Hepatic stellate cell (primary cell): ENCODE data around the gene LIPC.

Source experiments
- DNase-seq: peaks from one replicate; pipeline ENCODE4 v3.0.0; 2011; ENCODE audit warnings: low spot score

Gene LIPC

DNA sequence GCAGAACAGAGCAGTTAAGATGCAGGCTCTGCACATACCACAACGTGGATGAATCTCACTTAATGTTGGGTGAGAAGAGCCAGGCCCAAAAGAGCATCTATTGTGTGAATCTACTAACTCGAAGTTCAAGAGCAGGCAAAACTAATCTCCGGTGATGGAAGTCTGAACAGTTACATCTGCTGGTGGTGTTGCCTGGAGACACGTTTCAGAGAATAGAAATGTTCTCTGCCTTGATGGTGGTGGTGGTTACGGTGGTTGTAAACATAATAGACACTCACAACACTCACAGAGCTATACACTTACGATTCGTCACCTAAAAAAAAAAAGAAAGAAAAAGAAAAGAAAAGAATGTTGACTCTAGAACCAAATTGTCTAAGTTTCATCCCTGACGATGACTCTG, 86.8 kb downstream of the LIPC start:
- no peak for DNase-seq

DNA sequence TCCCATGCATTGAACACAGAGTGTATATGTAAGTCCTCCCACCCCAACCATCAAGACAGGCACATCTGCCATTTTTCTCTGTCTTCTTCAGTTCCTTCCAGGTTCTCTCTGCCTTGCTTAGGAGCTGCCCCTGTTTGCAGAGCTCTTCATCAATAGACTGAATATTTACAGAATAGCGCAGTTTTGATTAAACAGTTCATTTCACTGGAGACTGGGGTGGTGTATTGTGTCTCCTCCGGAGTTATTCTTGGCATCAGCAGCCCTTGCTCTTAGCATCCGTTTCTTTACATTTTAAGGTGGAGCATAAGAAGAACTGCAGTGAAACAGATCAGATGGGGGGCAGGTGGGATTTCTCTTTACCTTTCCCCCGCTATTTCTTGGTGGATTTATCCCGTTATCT, 87.7 kb downstream of the LIPC start:
- no peak for DNase-seq

DNA sequence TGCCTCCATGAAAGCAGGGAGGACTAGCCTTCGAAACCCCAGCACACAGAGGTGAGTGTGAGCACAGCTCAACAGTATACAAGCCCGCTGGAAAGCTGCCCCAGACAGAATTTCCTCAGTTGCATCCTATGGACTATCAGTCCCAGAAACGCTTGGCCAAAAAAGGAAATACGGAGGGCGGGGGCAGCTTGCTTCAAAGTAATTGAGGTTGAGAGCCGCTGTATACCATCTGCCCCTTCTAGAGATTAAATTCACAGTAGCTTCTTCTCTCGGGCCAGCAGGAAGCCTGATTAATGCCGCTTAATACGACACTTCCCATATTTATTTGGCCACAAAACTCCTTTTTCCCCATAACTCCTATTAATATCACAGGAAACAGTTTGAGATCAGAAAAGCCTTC, 88.7 kb downstream of the LIPC start:
- no peak for DNase-seq

DNA sequence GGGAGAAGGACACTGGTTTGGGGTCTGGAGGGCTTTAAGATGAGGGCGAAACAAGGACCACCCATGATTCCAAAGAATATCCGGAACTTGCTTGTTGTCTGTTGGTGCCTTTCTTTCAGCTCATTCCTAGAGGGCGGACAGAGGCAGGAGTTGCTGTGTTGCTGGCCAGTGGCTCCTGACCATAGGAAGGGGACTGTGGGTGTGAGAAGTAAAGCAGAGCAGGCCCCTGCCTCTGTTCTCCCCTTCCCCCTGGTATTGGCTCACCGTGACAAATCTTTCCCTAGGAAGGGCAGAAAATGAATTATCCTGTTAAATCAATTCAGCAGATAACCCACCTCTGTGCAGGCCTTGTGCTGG, 89.1 kb downstream of the LIPC start:
- DNase-seq, result no peak

DNA sequence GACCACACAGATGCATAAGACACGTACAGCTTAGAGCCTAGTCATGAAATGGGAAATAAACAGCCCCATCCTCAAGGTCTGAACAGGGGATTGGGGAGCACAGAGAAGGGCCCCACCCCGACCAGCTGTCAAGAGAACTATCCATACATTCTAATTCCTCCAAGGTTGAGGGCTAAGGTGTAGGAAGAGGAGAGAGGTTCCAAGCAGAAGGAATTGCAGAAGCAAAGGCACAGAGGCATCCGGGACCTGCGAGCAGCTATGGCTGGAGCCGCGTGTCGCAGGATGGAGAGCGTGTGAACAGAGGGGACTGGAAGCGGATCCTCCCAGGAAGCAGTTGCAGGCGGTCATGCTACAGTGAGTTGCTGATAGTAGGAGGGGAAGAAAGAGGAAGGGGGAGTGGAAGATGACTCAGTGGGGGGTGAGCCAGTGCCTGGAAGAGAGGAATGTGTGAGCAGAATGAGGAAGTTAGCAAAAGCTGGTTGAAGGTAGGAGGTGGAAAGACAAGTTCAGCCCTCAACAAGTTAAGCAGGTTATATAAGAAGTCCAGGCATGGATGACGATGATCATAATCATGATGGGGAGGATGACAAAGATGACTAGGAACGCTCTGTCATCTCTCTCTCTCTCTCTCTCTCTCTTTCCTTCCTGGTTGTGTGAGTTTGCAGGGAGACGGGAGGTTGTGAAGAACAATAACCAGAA, 89.7 kb downstream of the LIPC start:
- DNase-seq, result peak; percentile 53

DNA sequence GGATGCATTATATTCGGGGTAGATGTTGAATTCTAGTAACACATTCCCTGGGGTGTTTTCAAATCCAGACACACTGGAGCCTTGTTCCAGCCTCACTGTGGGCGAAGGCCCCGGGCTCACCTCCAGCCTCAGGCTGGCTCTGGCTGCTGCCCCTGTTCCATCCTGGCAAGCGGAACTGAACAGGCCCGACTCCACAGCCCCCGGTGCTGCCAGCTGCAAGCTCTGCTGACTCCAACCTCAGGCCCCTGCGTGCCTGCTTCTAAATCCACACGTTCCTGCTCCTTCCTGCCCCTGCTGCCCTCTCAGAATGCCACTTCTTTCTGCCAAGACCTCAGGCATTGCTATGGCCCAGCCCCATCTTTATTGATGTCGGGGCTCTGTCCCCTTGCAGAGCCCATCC, 90.6 kb downstream of the LIPC start:
- DNase-seq, result no peak

DNA sequence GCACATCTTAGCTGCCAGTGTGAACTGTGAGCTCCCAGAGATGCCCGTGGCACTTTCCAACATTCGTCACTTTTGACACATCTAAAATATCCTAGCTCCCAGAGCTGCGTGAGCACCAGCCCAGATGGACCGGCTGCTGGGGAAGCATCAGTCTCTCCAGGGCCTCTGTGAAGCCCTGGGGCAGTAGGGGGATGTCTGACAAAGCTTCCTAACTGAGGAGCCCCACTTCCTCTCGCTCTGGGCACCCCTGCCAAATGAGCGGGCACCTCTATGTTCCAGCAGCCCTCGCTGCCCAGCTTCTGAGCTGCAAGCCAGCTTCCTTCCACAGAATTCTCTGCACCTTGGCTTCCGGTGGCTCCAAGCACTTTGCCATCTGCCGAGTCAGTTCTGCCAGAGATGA, 91.1 kb downstream of the LIPC start:
- DNase-seq, result no peak

DNA sequence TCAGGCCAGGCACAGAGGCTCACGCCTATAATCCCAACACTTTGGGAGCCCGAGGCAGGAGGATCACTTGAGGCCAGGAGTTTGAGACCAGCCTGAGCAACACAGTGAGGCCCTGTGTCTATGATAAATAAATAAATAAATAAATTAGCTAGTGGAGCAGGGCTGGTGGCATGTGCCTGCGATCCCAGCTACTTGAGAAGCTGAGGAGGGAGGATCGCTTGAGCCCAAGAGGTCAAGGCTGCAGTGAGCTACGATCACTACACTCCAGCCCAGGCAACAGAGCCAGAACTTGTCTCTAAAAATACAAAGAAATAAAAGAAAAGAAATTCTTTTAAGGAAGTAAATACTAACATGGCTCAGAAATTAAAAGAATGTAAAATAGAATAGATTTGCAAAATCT, 91.8 kb downstream of the LIPC start:
- DNase-seq, result no peak

DNA sequence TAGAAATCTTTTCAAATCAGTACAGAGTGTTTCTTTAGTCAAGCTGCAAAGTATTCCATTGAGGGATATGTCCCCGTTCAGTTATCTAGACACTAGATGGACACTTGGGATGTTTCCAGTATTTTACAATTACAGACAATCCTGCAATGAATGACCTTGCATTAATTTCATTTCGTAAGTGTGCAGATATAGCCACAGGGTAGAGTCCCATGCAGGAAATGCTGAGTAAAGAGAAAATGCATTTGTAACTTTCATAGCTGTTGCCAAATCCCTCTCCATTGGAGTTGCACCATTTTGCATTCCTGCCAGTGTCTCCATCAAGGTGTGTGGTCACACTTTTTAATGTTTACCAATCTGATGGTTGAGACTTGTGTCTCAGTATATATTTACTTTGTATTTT, 92.5 kb downstream of the LIPC start:
- DNase-seq, result no peak

DNA sequence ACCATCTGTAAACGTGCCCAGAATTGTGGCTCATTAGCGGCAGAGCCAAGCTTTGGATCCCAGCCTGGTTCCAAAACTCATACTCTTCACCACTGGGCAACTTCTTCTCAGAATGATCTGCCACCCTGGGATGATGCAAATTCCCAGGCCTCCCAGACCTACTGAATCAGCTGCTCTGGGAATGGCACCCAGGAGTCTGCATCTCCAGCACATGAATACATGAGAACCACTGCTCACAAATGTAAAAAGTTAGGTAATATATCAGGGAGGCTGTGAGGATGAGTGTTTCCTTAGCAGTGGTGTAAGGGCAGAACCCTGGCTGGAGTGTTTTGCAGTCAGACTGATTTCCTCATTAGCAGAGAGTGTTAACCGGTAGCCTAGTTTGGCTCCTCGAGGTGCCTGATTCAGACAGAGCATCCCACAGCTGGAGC, 94.2 kb downstream of the LIPC start:
- no peak for DNase-seq

DNA sequence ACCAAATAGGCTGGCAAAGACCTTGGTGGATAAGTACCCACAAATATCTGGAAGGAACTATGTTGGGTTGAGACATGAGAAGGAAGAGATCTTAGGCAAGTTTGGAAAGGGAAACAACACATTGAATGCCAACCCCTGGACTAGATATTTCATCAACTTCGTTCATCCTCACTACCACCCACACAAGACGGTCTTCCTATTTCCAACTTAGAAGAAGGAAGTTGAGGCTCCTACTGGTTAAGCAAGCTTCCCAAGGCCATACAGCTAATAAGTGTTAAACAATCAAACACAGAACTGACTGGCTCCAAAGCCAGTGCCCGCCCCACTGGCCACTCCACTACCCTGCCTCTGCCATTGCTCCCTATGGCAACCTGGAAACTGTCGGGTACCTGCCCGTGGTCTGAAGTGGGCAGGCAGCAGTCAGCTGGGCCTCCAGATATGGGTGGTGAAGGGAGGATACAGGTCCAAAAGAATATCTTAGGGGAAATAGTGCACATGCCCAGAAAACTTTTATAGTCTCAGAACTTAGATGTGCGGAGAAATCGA, 94.9 kb downstream of the LIPC start:
- no peak for DNase-seq

DNA sequence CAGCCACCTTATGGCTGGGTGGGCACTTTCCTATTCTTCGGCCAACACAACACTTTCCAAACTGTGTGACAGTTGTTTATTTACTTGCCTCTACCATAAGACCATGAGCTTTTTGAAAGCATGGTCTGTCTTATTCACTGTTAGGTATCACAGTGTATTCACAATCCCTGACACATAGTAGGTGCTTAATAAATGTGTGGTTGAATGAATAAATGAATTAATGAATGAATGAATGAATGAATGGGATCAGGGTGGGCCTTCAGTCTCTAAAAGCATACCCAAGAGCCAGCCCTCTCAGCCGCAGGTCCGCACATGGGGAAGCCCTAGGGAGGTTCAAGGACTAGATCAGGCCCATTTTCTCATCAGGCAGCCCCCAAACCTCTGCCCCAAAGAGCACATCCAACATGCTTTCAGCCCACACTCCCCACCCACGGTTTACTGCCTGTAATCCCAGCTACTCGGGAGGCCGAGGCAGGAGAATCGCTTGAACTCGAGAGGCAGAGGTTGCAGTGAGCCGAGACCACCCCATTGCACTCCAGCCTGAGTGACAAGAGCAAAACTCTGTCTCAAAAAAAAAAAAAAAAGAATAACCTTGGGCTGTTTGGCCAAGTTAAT, 95.9 kb downstream of the LIPC start:
- DNase-seq, result no peak

DNA sequence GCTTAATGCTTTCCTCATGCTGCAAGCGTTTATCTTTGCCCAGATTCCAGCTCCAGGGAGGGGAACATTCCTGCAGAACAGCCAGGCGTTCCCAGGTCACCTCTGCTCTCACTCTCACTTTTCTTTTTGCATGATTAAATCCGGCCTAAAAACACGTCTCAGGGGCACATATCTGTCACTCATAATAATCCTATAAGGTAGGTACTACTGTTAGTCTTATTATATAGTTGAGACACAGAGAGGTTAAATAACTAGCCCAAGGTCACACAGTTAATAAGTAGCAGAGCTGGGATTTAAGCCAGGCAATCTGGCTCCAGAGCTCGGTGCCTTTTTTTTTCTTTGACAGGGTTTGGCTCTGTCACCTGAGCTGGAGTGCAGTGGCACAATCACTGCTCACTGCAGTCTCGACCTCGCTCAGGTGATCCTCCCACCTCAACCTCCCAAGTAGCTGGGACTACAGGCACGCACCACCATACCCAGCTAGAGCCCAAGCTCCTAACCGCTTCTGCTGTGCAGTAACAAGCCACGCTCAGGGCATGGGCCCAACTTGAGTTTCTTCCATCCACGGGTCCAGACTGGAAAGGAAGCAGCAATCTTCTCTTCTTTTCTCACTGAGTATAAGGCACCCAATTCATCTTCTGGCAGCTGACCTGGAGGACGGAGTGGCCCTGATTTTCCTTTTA, 96.5 kb downstream of the LIPC start:
- no peak for DNase-seq

DNA sequence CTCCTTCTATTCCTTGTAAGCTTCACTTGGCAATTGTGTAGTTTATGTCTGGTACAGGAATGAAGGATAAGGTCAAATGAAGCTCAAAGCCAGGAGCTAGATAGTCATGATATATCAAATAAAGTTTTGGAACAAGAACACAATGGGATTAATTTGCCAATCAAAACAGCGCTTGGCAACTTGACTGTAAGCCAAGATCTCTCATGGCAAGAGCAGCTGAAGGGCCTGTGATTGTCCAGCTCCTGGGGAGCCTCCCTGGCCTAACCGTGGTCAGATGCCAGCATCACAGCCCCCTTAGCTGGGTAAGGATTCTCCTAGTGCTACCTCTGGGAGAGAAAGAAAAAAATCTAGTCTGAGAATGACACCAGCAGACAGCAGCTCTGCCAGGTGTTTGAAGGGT, 97.2 kb downstream of the LIPC start:
- no peak for DNase-seq

DNA sequence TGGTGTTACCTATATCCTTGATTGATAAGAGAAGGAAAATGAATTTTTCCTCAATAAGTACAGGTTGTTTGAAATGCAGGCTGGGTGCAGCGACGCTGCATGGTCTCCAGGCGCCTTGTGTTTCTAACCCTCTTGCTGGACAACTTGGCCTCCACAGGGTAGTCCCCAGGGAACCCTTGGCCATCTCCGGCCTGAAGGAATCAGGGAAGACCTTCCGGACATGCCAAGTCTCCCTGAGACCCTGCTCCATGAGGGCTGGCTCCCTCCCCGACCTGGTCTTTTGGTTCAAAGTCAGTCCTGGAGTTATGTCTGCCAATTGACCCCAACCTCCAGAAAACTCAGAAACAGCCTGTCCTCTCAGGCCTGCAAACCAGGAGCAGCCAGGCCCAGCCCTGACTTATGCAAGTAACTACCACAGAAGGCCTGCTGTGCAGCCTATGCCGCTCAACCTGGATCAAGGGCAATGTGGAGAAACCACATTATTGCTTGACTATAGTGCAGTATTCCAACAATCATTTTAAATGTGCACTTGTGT, 98.3 kb downstream of the LIPC start:
- DNase-seq, result no peak

DNA sequence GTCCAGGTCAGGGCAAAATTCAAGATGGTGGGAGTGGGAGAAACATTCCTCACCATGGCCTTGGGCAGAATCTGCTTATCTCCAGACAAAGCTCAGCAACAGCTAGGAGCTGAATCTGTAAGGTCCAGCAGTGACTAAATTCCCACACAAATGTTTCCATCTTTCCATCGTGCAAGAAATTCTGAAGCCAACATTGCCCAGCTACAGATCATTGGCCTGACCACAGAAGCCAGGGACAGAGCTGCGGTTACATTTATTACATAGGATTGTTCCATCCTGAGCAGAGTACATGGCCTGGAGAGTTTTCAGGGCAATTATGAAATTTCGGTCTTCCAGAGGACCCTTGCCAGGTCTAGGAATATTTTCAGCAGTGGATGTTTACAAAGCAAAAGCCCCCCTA, 100.3 kb downstream of the LIPC start:
- DNase-seq, result no peak

DNA sequence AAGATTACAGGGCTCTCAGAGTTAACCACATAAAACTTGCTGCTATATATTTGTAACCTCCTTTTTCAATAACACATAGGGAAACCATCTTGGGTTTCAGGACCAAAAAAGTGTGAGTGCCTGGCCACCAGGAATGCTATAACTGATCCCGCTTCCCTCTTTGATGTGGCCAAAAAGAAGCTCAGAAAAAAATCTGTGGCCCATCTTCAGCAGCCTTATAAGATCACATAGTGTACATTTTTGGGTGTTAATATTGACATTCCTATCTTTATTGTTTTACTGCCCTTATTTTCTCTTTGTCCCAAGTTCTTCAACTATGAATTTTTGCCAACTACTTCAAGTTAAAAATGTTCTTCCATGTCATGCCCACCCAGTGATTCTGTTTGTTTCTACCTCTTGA, 102.8 kb downstream of the LIPC start:
- DNase-seq, result no peak

DNA sequence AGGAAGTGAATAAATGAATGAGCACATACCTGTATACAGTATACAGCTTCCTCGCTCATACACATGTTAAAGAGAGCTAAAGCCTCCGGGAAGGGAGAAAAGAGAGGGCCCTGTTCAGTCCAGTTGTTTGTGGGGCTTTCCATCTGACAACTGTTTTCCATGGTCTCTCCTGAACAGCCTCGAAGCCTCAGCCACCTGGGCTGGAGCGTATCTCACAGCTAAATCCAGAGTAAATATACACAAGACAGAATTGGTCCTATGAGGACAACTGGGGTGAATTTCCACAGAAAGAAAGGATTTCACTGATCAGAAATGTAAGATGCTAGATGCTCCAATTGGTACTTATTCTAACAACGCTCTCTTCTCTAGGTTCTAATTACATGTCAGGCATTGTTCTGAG, 103.5 kb downstream of the LIPC start:
- no peak for DNase-seq

DNA sequence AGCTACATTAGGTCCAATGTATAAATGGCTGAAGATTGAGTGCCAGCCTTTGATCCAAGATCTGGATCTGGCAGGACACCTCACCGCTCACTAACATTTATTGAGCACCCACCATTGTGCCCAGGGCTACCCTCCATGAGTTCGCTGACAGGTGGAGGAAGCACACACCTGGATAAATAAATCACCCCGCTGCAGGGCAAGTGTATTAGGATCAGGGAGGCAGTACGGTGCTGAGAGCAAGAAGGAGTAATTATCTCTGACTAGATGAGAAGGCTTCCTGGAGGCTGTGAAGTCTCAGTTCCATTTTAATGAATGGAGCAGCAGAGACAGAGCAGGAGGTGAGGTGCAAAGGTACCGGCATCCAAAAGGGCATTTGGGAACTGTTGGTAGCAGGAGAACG, 104.1 kb downstream of the LIPC start:
- DNase-seq, result no peak

DNA sequence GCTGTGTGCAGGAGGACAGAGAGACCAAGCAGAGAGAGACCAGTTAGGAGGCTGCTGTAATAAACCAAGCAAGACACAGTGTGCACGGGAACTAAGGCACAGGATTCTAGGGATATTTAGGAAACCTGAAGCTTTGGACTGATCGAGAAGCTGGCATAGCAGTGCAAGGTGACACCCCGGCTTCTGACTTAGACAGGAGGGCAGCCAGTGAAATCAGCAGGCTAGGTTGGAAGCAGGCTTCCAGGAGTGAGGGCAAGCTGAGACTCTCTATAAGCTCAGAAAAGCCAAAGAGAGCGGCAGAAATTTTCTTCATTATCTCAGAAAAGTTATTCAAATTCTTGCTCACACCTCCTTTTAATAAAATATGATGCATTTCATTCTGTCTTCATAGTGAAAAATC, 104.6 kb downstream of the LIPC start:
- DNase-seq, result no peak

DNA sequence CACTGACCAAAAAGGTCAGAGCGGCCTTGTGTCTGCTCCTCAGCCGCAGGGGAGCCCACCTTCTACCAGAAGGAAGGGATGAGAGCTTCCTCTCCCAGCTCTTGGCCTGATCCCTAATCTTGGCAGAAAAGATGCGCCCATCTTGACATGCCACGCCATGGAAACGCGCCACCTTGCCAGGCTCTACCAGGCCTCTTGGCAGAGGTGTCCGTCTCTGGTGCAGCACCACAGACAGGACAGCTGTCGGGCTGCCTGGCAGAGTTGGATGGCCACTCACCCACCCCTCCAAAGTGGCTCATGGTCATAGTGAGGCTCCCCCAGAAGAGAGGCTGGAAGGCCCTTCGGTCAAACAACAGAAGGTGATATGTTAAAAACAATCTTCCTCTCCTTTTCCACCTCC, 105.2 kb downstream of the LIPC start:
- DNase-seq, result no peak

DNA sequence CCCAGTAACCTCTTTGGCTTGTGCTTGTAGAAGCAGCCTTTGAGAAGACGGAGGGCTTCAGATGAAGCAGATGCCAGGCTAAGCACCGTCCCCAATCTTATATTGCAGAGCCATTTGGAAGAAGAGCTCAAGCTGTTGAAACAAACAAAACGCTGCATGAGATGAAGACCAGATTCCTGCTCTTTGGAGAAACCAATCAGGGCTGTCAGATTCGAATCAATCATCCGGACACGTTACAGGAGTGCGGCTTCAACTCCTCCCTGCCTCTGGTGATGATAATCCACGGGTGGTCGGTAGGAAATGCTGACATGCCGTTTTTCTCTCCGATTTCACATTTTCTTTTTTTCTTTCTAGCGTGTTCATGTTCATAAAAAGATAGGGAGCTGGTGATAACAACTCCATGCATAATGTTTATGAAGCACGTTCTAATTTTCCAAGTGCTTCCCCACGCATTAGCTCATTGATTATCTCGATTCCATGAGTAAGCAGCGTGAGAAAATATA, 106.5 kb downstream of the LIPC start:
- DNase-seq, result no peak

DNA sequence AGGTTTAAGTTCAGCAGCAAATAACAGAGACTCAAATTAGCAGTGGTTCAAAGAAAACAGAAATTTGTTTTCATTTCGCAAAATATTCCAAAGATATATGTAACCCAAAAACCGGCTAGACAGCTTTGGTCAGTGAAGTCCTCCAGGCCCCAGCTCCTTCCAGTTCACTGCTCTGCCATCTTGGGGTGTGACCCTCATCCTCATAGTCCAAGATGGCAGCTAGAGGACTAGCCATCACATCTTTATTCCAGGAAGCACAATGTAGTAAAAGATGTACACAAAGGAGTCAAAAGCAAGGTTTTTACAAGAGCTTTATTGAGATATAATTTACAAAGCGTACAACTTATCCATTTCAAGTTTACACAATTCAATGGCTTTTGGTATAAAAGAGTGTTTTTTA, 107.1 kb downstream of the LIPC start:
- DNase-seq, result no peak
